GM21825 (cell line): Measurements from ENCODE around the gene ARID3A.
"Not testable (repeated sequence)": the region's sequence is repeated elsewhere in the genome, so short reads cannot be mapped to it uniquely, and the experiment has no call there.

Experiments
- ATAC-seq: cut with Tn5 transposase; IDR thresholded peaks from one replicate; pipeline ENCODE4 v1.9.1; 2021; ENCODE audit warnings: mild to moderate bottlenecking, moderate library complexity; ENCODE audit not compliant: unreplicated experiment

Gene ARID3A

DNA sequence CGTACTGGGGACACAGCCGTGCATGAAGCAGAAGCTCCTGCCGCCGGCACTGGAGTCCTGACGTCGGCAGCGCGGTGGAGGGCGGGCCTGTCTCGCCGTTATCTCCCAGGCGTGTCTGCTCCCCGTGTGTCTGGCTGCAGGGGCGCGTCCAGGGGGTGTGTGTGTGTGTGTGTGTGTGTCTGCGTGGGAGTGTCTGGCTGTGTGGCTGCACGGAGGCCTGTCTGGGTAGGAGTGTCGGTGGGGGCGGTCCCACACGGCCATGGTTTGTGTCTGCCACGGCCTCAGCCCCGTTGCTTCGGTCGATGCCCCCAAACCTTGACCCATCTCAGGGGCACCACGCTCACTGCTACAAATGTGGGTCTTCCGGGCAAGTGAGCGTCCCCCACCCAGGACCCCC lies 18.3 kb downstream of the ARID3A start:
- ATAC-seq, result no peak

DNA sequence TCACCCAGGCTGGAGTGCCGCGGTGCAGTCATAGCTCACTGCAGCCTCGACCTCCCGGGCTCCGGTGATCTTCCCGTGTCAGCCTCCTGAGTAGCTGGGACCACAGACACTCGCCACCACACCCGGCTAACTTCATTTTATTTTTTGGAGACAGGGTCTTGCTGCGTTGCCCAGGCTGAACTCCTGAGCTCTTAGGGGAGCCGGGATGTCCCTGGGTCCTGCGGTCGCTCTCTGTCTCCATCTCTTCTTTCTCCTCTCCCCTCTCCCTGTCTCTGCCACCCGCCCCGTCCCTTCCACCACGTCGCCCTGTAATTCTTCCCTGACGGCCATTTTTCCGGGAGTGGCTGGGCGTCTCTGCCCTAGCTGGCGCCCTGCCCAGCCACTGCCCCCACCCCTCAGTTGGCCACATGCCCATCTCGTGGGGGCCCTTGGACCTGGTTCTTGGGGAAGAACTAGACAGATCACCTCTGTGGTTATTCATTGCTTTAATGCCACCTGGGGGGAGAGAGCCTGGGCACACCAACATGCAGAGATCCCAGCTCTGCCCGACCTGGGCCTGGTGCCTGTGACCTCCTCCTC lies 18.9 kb downstream of the ARID3A start:
- no peak for ATAC-seq

DNA sequence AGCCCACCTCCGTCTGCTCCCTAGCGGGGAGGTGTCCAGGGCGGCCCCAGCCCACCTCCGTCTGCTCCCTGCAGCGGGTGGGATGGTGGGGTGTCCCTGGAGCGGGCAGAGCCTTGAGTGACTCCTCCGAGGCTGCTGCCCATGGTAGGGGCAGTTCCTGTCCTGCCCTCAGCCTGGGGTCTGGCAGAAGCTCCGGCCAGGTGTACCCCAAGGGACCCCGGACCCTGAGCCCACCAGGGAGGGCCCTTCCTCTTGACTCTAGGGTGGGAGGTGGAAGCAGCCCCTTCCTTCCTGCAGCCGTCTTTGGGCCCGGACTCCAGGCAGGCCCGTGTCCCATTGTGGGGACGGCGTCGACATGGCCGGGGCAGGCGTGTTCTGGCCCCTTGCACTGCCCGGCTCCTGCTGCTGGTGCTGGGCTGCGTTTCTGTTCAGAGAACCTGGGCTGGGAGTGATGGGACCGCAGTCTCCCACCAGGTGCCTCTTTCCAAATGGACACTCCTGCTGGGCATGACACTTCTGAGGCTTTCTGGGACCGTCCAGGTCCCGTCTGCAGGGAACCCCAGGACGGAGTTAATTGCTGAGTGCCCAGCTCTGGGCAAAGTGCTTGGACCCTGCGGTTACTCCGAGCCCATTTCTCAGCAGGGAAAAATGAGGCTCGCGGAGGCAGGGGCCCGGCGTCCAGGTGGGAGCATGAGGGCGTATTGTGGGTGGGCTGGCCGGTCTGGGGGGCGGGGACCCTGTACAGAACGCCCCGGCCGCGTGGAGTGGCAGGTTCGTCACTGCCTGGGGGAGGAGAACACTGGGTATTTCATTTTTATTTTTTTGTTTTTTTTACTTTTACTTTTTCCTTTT lies 19.8 kb downstream of the ARID3A start:
- ATAC-seq, result no peak

DNA sequence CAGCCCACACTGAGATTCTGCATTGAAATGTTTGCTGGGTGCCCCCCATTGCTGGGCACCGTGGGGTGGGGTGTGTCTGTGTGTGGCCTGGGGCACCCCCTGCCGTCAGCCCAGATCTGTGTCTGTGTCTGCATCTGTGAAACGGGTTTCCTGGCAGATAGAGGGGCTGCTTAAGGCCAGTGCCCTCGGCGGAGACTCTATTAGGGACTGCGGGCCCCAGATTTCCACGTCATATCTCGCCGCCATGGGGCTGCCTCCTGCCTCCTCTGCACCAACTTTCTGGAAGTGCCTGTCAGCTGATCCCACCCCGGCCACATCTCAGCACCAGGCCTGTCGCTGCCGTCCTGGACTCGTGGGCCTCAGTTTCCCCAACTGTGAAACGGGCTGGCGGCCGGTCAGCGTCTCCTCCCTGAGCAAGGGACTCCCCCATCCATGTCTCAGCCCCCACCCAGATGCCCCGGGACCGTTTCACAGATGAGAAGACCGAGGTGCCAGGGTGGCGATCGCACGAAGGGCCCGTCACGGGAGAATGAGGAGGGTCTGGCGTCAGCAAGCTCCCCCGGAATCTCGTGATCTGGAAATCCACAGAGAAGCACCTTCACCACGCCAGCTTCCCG lies 21.4 kb downstream of the ARID3A start:
- ATAC-seq, result peak; percentile 11

DNA sequence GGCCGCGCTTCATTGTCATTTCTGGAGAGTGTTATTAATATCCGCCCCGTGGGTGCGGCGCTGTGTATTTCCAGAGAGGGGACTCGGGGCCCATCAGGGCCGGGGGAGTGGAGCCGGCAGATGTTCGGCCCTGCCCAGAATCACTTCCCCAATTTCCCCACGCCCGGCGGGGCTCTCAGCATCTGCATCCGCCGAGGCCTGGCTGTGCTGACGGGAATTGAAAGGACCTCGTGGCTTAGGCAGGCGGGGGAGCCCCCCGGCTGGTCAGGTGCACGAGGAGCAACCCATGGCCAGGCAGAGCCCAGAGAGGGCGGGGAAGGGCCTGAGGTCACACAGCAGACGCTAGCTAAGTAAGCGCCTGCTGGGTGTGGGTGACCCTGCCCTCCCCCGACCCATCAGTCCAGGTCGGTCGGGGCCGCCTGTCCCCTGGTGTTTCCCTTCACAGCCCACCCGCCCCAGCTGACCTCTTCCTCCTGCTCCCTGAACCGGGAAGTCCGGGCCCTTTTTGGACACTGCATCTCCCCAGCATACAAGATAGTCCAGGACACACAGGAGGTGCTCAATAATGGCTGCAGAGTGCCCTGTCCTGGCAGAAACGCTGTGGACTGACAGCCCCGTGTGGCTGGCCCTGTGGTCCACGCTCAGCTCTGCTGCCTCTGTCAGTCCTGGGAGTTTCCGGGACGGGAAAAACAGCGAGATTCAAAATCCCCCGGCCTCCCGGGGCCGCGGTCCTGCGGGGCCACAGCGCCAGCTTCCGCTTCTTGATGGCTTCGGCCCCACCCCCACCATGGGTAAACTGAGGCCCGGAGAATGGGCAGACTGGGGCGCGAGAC lies 22.1 kb downstream of the ARID3A start:
- ATAC-seq, result peak; percentile 60

DNA sequence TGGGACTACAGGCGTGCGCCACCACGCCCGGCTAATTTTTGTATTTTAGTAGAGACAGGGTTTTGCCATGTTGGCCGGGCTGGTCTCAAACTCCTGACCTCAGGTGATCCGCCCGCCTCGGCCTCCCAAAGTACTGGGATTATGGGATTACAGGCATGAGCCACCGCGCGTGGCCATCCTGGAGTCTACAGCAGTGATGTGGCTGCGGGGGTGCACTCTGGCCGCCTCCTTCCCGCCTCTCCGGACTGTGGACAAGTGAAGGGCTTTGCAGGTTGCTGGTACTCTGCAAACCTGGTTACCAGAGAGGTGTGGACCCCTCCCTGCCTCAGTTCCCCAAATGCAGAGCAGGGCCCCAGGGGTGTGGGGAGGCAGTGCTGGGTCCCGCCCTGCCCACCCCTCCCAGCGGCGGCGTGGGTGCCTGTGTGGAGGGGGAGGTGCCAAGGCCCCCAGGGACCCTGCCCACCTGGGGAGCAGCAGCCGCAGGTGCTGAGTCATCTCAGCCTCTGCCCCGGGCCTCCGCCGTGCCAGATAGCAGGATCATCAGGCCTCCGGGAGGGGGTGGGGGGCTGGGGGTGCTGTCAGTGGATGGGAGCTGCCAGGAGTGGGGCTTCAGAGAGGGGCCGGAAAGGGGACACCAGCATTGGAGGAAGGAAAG lies 23.1 kb downstream of the ARID3A start:
- ATAC-seq, result no peak

DNA sequence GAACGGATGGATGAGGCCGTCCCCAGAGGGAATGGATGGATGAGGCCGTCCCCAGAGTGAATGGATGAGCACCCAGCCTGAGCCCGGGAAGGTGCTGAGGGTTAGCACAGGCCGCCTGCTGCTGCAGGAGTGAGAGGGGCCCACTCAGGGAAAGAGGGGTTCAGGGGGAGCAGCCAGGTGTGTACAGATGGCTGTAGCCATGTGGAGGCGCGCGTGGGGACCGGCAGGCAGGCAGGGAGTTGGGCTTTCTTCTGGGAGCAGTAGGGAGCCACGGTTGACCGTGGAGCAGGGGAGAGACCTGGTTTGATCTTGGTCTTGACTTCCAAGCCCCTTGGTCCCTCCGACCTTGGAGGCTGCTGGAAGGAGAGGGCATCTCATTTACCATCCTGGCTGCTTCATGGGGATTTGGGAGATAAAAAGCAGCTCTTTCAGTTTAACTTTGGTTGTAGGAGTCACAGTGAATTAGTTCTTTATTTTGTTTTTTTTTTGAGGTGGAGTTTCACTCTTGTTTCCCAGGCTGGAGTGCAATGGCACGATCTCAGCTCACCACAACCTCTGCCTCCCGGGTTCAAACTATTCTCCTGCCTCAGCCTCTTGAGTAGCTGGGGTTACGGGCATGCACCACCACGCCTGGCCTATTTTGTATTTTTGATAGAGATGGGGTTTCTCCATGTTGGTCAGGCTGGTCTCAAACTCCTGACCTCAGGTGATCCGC lies 24.7 kb downstream of the ARID3A start:
- no peak for ATAC-seq

DNA sequence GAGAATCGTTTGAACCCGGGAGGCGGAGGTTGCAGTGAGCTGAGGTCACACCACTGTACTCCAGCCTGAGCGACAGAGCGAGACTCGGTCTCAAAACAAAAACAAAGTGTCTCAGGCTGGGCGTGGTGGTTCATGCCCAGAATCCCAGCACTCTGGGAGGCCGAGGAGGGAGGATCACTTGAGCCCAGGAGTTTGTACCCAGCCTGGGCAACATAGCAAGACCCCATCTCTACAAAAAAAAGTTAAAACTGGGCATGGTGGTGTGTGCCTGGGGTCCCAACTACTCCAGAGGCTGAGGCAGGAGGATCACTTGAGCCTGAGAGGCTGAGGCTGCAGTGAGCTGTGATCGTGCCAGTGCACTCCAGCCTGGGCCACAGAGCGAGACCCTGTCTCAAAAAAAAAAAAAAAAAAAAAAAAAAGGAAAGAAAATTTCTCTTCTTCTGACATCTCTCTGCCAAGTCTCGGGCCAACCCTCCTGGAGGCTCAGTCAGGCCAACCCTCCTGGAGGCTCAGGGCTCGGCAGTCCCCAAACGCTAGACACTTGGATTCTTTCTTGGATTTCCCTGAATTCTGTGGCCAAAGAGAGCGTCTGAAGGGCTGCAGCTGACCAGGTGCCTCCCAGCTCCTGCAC lies 26.3 kb downstream of the ARID3A start:
- ATAC-seq, result no peak

DNA sequence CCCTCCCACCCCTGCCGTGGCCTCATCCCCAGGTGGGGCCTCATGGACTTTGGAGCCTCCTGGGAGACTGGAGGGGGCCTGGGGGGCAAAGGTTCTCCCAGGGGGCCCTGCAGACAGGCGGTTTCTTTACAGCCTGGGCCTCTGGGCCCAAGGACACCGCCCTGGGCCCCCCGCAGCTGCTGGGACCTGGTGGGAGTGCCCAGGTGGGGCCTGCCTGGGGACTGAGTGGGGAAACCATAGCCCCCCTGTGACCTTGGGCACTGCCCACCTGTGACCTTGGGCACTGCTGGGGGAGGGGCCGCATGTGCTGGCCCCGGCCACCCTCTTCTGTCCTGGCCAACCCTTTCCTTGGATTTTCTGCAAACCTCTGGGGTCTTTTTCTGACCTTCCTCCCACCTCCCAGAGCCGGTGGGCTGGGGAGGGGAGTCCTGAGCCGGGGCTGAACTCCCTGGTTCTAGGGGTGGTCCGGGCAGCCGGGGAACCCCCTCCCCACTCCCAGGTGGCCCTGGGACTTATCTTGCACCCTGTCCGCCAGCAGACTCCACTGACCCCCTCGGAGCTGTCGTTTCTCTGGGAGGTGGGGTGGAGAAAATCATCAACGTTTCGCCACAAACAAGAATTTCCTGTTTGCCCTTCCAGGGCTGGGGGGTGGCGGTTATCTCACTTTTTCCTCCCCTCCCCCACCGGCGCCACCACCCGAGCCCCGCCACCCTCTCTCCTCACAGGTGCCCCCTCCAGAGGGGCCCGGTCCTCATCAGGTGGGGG lies 27.0 kb downstream of the ARID3A start:
- ATAC-seq, result no peak

DNA sequence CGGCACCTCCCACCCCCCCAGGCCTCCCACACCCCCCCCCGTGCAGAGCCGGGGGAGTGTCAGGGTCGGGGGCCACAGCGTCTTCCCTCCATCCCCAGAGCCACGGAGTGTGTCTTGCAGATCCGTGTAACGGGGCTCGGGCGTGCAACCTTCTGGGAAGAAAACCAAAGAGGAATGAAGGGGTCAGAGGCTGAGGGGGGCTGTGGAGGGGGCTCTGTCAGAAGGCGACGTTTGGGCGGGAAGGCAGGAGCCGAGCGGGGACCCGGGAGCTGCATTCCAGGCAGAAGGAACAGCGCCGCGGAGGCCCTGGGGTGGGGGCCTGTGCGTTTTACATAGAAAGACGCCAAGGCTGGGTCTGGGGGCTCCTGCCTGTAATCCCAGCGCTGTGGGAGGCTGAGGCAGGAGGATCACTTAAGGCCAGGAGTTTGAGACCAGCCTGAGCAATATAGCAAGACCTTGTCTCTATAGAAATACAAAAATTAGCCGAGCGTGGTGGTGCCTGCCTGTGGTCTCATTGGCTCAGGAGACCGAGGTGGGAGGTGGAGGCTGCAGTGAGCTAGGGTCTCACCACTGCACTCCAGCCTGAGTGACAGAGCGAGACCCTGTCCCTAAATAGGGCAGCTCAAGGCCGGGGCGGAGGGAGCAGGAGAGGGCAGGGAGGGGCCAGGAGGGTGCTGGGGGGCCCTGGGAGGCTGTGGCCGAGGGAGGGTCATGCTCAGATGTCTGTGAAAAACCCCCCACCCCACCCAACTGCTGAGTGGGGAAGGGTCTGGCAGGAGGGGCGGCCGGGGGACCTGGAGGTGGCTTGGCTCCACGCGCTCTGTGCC lies 27.8 kb downstream of the ARID3A start:
- ATAC-seq, result no peak

DNA sequence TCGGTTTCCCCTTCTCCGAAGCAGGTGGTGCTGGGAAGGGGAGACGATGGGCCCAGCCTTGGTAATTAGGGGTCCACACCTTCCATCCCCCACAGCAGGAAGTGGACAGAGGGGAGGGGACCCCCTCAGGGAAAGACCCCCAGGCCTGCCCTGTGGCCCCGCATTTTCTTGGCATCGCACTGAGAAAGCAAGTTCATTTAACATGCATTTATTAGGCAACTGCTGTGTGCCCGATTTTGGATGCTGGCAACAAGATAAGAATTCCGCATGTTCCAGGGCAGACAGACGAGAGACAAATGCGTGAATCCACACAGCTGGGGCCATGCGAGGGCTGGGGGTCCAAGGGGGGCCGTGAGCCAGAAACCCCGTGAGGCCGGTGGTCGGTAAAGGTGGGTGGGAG lies 28.4 kb downstream of the ARID3A start:
- ATAC-seq, result no peak

DNA sequence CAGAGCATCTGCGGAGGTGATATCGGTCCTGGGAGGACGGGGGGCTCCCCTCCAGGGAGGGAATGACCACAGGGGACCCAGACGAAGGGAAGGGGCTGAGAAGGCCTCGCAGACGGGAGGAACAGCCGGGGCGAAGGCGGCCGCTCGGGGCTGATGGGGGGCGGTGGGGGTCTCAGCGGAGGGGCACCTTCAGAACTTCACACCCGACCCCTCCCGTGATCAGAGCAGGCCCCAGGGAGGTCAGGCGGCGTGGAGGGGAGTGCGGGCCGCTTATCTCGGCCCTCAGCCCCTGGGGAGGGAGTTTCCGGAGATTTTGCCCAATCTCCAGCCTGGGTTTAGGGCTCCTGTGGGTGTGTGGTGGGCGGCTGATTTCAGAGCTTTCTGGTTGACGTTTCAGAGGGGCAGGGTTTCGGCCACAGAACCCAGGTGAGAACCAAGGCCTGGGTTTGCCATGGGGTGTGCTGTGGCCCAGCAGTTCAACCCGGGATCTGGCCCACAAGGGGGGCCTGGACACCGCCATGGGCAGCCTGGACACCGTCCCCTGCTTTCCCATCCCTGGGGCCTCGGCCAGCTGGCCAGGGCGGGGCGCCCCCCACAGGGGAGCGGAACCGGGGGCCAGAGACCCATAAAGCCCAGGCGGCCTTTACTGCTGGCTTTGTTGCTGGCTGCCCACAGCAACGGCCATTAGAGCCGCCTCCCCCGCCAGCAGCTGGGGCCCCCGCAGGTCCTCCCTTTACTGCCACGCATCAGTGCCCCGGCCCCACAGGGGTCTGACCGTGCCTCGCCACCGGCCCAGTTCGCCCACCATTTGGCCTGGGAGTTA lies 29.0 kb downstream of the ARID3A start:
- peak; percentile 37 for ATAC-seq

DNA sequence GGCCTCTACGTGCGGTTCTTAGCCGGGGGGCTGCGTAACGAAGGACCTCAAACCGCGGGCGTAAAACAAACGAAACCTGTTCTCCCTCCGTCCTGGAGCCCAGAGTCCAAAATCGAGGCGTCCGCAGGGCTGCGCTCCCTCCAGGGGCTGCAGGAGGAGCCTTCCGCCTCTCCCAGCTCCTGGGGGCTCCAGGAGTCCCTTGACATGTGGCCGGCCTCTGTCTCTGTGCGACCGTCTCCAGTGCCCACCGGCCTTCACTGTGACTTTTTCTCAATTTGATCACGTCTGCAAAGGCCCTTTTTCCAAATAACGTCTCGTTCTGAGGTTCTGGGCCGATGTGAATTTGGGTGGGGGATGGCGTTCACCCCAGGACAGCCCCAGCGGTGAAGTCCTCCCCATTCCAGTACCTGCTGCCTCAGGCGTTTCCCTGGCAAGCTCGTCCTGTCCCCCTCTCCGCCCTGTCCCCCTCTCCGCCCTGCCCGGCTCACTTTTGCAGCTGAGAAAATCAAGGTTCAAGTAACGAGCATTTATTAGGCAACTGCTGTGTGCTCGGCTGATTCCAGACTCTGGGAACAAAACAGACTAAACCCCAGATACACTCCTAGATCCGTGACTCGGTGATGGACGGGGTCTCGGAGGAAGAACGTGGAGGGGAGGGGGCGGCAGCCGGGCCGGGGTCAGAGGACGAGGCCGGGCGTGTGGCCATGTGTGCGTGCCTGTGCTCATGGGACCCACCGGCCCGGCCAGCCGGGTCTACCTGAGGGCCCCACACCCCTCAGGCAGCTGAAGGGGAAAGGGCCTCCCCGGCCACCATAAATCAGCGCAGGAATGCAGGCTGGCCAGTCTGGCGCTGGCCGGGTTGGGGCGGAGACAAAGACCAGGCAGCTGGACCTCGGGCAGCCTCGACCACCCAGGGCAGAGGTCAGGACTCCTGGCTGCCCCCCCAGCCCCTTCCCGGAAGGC lies 30.2 kb downstream of the ARID3A start:
- no peak for ATAC-seq

DNA sequence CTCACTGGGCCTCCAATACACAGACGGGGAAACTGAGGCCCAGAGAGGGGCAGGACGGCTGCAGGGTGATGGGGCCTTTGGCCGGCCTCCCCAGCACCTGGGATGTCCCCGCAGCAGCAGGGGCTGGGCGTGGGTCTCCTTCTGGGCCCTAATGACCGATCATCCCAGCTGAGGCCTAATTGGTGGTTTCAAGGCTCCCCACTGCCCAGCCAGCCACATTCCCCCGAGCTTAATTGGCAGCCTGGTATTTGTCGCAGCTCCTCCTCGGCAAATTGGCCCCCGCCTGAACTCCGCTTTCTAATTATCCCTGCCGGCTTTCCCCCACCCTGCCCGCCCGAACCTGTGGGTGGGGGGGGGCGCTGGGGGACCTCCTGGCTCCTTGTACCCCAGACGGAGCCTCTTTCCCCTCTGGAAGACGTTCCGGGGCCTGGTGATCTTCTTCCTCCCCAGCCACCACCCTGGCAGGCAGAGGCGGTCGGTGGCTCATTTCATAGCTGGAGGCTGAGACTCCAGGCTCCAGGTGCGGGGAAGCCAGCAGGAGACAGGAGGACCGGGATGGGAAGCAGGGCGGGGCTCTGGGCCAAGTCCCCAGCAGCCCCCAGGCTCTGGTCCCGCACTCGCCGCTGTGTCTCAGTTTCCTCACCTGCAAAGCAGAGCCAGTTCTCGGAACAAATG lies 31.1 kb downstream of the ARID3A start:
- no peak for ATAC-seq

DNA sequence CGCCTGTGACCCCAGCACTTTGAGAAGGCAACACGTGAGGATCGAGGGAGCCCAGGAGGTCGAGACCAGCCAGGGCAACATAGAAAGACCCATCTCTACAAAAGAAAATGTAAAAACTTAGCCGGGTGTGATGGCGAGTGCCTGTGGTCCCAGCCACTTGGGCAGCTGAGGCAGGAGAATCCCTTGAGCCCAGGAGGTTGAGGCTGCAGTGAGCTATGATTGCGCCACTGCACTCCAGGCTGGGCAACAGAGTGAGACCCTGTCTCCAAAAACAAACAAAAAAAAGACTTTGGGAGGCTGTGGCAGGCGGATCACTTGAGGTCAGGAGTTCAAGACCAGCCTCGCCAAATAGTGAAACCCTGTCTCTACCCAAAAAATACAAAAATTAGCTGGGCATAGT lies 31.7 kb downstream of the ARID3A start:
- not testable (repeated sequence) for ATAC-seq
